ENCODE measurements around the gene C18orf32. TPM values are rescaled to one million over a fixed set of nuclear protein-coding genes. Genes with fewer than 3 reads are reported as not detected.

The C18orf32 gene
- total and polyA plus RNA-seq, 2 donors (not counting 3 experiments of a cell fraction or from before 2014, with no cell fraction given), result 20.4 to 27.4 TPM

DNA sequence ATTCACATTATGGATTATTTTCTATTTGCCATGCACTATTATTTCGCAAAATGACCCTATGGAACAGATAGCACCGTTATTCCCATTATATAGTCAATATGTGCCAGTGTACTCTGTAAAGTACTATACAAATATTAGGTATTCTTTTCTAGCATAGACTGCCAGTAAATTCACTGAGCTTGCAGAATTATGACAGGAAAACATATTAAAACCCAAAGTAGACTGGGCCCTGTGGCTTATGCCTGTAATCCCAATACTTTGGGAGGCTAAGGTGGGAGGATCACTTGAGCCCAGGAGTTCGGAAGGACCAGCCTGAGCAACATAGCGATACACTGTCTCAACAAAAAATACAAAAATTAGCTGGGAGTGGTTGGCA, 25.4 kb downstream of the C18orf32 start:
- TF ChIP-seq EZH2 (IDR thresholded peaks at IDR 0.05; ENCODE audit: borderline replicate concordance, low read depth, low read length, severe bottlenecking), result no peak
- TF ChIP-seq MYC (IDR thresholded peaks at IDR 0.05; ENCODE audit: low read depth, low read length), result no peak
- no peak for TF ChIP-seq JUN (IDR thresholded peaks at IDR 0.05; ENCODE audit: borderline replicate concordance, insufficient read depth, insufficient read length, low read depth)
- TF ChIP-seq POLR2AphosphoS5 (IDR thresholded peaks at IDR 0.05; ENCODE audit: insufficient read depth, low read depth, low read length), result no peak
- TF ChIP-seq, protein P1, sequence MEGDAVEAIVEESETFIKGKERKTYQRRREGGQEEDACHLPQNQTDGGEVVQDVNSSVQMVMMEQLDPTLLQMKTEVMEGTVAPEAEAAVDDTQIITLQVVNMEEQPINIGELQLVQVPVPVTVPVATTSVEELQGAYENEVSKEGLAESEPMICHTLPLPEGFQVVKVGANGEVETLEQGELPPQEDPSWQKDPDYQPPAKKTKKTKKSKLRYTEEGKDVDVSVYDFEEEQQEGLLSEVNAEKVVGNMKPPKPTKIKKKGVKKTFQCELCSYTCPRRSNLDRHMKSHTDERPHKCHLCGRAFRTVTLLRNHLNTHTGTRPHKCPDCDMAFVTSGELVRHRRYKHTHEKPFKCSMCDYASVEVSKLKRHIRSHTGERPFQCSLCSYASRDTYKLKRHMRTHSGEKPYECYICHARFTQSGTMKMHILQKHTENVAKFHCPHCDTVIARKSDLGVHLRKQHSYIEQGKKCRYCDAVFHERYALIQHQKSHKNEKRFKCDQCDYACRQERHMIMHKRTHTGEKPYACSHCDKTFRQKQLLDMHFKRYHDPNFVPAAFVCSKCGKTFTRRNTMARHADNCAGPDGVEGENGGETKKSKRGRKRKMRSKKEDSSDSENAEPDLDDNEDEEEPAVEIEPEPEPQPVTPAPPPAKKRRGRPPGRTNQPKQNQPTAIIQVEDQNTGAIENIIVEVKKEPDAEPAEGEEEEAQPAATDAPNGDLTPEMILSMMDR (IDR thresholded peaks at IDR 0.05; ENCODE audit: extremely low read depth in 1 of 2, insufficient read depth in 1 of 2, low read depth in 1 of 2, low read length in 2 of 2), result no peak
- TF ChIP-seq, protein P2, sequence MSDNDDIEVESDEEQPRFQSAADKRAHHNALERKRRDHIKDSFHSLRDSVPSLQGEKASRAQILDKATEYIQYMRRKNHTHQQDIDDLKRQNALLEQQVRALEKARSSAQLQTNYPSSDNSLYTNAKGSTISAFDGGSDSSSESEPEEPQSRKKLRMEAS (IDR thresholded peaks at IDR 0.05; ENCODE audit: insufficient read depth, insufficient read length), result no peak
- TF ChIP-seq POLR2A (IDR thresholded peaks at IDR 0.05; ENCODE audit: low read depth, low read length), result no peak
- TF ChIP-seq GATA2 (IDR thresholded peaks at IDR 0.05; ENCODE audit: insufficient read depth, insufficient read length, low read depth, low read length), result no peak
- no peak for TF ChIP-seq FOS (IDR thresholded peaks at IDR 0.05; ENCODE audit: borderline replicate concordance, insufficient read depth, low read length)
- Histone ChIP-seq H3K9me3 (replicated peaks; ENCODE audit: control insufficient read depth, insufficient read depth, low read length) (no peaks in the 10 kb centered on the region), H3K9ac (replicated peaks; ENCODE audit: extremely low read depth, insufficient read depth, low read length) (no peak overlapping the region), H3K4me3 (replicated peaks in 1 of 3; ENCODE audit: insufficient read depth in 1 of 3, low read depth in 1 of 3, low read length in 3 of 3) (no peak overlapping the region), H3K4me1 (ENCODE audit: control insufficient read depth, extremely low read depth, insufficient read depth, low read length) (peaks cover 18% of the 10 kb centered on the region), H3K4me2 (ENCODE audit: insufficient read depth, low read length) (no peak overlapping the region), H3K27ac (ENCODE audit: insufficient read depth, low read depth, low read length) (no peak overlapping the region), H3K27me3 (ENCODE audit: control insufficient read depth in 2 of 2, insufficient read depth in 2 of 2, low read length in 2 of 2) (peaks cover 0 to 1% of the 10 kb centered on the region in 2 experiments), H3K79me2 (ENCODE audit: control insufficient read depth, insufficient read depth, low read length) (peaks cover 33% of the 10 kb centered on the region), H3K36me3 (ENCODE audit: control insufficient read depth in 2 of 2, extremely low read depth in 1 of 2, insufficient read depth in 2 of 2, low read length in 2 of 2) (no peaks in the 10 kb centered on the region), H4K20me1 (replicated peaks; ENCODE audit: control insufficient read depth, extremely low read depth, insufficient read depth, low read length) (peaks cover 4% of the 10 kb centered on the region), H2AFZ (ENCODE audit: low read depth, low read length) (no peak overlapping the region), H3K9me1 (replicated peaks; ENCODE audit: control insufficient read depth, extremely low read depth, insufficient read depth, low read length) (no peaks in the 10 kb centered on the region)
- intact Hi-C loops (cut with micrococcal nuclease), result loop anchor here (2.0 to 10.0 kb wide), 2 partner anchors 15 to 917 kb away; no protein-coding TSS in a partner anchor
- dilution Hi-C loops (cut with MboI; ENCODE audit: extremely low pct_ligation_motif_present, low sequenced_read_pairs), result no loop called here
- ChIA-PET POLR2A (interaction anchor here (0.7 kb wide), 1 partner anchor 744 kb away, joined by 4 read pairs; no protein-coding TSS in a partner anchor), CTCF (interaction anchor here (0.9 to 1.7 kb wide), 3 partner anchors 15 to 397 kb away, joined by 3 to 4 read pairs (median 3); no protein-coding TSS in a partner anchor)
- DNase-seq (ENCODE audit: low read depth, low spot score) (no peak), FAIRE-seq (no peak)
- no TSS peak for BruUV-seq (replicated peaks)

Data from endothelial cell of umbilical vein (primary cell).